Measurements from ENCODE around the gene ROBO4.

ROBO4 gene

DNA sequence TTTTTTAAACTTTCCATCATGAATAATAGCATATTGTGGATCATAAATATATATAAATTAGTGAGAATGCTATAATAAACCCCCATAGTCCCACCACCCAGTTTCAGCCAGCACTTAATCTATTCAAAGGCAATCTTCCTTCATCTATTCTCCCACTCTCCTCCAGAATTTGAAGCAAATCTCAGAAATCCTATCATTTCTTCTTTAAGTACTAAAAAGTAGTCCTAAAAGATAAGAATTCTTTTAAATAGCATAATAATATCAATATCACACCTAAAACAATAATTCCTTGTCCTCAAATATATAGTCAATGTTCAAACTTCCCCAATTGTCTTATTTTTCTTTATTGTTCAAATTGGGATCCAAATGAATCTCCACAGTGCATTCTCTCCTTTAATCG, 57.0 kb downstream of the ROBO4 start:
- H3K4me1 ChIP-seq (ENCODE audit: control insufficient read depth, insufficient read depth, low read length, poor library complexity, severe bottlenecking) = peaks cover 3% of the 10 kb centered on the region
- 29% methylated on average over 1 of the region's 1 CpG; no CpG with 5 or more reads in 1 of the 2 experiments for WGBS, 2 experiments (ENCODE audit: insufficient coverage in 2 of 2)
- no peak overlapping the region for H3K4me3 ChIP-seq (ENCODE audit: extremely low read depth, insufficient read depth, low read length, poor library complexity, severe bottlenecking)
- H3K36me3 ChIP-seq (ENCODE audit: control insufficient read depth, insufficient read depth, low read length) = no peaks in the 10 kb centered on the region
- H3K9me3 ChIP-seq (ENCODE audit: control insufficient read depth, low read length) = no peaks in the 10 kb centered on the region
- H3K27ac ChIP-seq (ENCODE audit: low read depth, low read length, severe bottlenecking) = no peak overlapping the region

- 0 to 1% methylated on average over 9 to 11 of the region's 20 CpGs for WGBS, 2 experiments (ENCODE audit: insufficient coverage in 2 of 2)
- Histone ChIP-seq H3K27ac (ENCODE audit: low read depth, low read length, severe bottlenecking) (no peak overlapping the region), H3K9me3 (ENCODE audit: control insufficient read depth, low read length) (no peaks in the 10 kb centered on the region), H3K4me3 (ENCODE audit: extremely low read depth, insufficient read depth, low read length, poor library complexity, severe bottlenecking) (peak overlapping the region; percentile 31), H3K4me1 (ENCODE audit: control insufficient read depth, insufficient read depth, low read length, poor library complexity, severe bottlenecking) (peaks cover 3% of the 10 kb centered on the region), H3K36me3 (ENCODE audit: control insufficient read depth, insufficient read depth, low read length) (no peaks in the 10 kb centered on the region)
Measured at GRCh38 chr11:124839972-124840621, 57.6 kb downstream of the ROBO4 start.

DNA sequence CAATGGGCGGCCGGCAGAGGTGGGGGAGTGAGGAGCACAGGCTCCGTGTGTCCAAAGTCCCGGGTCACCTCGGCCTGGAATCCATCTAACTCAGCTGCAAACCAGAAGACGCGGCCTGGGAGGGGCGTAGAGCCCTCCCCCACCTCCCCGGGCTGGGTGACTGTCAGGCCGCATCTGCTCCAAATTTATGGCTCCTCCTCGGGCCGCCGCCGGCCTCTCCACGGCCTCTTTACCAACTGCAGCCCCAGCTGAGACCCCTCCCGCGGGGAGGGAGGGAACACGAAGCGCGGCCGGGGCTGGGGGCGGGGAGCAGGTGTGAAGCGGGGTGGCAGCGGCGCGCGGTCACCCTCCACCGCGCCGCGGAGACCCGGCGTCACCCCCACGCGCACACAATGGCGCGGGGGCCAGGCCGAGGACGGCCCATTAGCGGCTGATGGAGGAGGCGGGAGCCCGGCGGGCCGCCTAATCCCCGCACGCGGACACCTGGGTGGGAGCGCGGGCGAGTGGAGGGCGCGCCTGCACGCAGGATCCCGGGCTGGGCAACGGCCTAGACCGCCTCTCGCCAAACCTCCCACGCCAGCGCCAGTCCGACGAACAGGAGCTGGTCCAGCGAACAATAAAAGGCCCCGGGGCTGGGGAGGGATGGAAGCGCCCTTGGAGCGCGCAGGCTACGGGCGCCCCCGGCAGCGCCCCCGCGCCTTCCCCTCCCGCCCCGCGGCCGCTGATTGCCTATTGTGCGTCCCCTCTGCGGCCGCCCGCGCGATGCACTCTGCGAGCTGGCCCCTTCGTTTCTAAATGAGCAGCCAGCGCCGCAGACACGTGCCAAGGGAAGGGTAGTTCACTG, 58.3 kb downstream of the ROBO4 start:
- Histone ChIP-seq H3K27ac (ENCODE audit: low read depth, low read length, severe bottlenecking) (no peak overlapping the region), H3K4me1 (ENCODE audit: control insufficient read depth, insufficient read depth, low read length, poor library complexity, severe bottlenecking) (peaks cover 3% of the 10 kb centered on the region), H3K9me3 (ENCODE audit: control insufficient read depth, low read length) (no peaks in the 10 kb centered on the region), H3K4me3 (ENCODE audit: extremely low read depth, insufficient read depth, low read length, poor library complexity, severe bottlenecking) (peak overlapping the region; percentile 31), H3K36me3 (ENCODE audit: control insufficient read depth, insufficient read depth, low read length) (no peaks in the 10 kb centered on the region)
- 1% methylated on average over 66 to 69 of the region's 87 CpGs for WGBS, 2 experiments (ENCODE audit: insufficient coverage in 2 of 2)

GRCh38 chr11:124838805-124839127, 58.9 kb downstream of the ROBO4 start:
- Histone ChIP-seq H3K27ac (ENCODE audit: low read depth, low read length, severe bottlenecking) (no peak overlapping the region), H3K4me1 (ENCODE audit: control insufficient read depth, insufficient read depth, low read length, poor library complexity, severe bottlenecking) (peaks cover 3% of the 10 kb centered on the region), H3K9me3 (ENCODE audit: control insufficient read depth, low read length) (no peaks in the 10 kb centered on the region), H3K4me3 (ENCODE audit: extremely low read depth, insufficient read depth, low read length, poor library complexity, severe bottlenecking) (no peak overlapping the region), H3K36me3 (ENCODE audit: control insufficient read depth, insufficient read depth, low read length) (no peaks in the 10 kb centered on the region)
- WGBS, 2 experiments (ENCODE audit: insufficient coverage in 2 of 2) = 27 to 40% methylated on average over 2 to 3 of the region's 5 CpGs

DNA sequence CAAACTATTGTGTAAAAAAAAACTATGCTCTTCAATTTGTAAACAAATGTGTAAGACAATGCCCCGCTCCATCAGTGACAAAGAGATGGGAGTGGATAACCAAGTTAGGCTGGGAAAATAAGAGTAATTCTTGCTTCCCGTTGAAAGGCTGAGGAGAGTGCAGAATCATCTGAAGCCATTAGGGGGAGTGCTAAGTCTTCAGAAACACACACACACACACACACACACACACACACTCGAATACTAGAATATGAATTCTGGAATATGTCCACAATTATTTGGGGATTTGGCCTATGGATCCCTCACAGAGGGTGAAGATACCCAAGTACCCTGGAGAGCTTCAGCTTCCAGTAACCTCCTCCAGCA, 60.2 kb downstream of the ROBO4 start:
- Histone ChIP-seq H3K4me1 (ENCODE audit: control insufficient read depth, insufficient read depth, low read length, poor library complexity, severe bottlenecking) (peaks cover 3% of the 10 kb centered on the region), H3K9me3 (ENCODE audit: control insufficient read depth, low read length) (no peaks in the 10 kb centered on the region), H3K36me3 (ENCODE audit: control insufficient read depth, insufficient read depth, low read length) (no peaks in the 10 kb centered on the region), H3K4me3 (ENCODE audit: extremely low read depth, insufficient read depth, low read length, poor library complexity, severe bottlenecking) (no peak overlapping the region), H3K27ac (ENCODE audit: low read depth, low read length, severe bottlenecking) (peak overlapping the region; percentile 38)
- WGBS, 2 experiments (ENCODE audit: insufficient coverage in 2 of 2) = 83% methylated on average over 1 of the region's 3 CpGs; no CpG with 5 or more reads in 1 of the 2 experiments

DNA sequence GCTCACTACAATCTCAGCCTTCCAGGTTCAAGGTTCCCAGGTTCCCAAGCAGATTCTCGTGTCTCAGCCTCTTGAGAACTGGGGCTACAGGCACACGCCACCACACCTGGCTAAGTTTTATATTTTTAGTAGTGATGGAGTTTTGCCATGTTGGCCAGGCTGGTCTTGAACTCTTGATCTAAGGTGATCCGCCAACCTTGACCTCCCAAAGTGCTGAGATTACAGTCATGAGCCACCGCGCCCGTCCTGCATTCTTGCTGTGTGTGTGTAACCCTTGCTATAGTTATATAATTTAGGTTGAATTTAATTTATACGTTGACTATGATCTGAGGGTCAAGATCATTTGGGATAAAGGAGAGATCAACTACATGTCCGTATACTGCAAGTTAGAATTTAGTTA, 61.7 kb downstream of the ROBO4 start:
- H3K36me3 ChIP-seq (ENCODE audit: control insufficient read depth, insufficient read depth, low read length) = no peaks in the 10 kb centered on the region
- no peaks in the 10 kb centered on the region for H3K9me3 ChIP-seq (ENCODE audit: control insufficient read depth, low read length)
- peaks cover 3% of the 10 kb centered on the region for H3K4me1 ChIP-seq (ENCODE audit: control insufficient read depth, insufficient read depth, low read length, poor library complexity, severe bottlenecking)
- H3K27ac ChIP-seq (ENCODE audit: low read depth, low read length, severe bottlenecking) = no peak overlapping the region
- WGBS, 2 experiments (ENCODE audit: insufficient coverage in 2 of 2) = 91 to 100% methylated on average over 4 to 8 of the region's 8 CpGs
- no peak overlapping the region for H3K4me3 ChIP-seq (ENCODE audit: extremely low read depth, insufficient read depth, low read length, poor library complexity, severe bottlenecking)

- WGBS, 2 experiments (ENCODE audit: insufficient coverage in 2 of 2) = no CpG with 5 or more reads among the region's 3 CpGs
- Histone ChIP-seq H3K4me3 (ENCODE audit: extremely low read depth, insufficient read depth, low read length, poor library complexity, severe bottlenecking) (no peak overlapping the region), H3K36me3 (ENCODE audit: control insufficient read depth, insufficient read depth, low read length) (no peaks in the 10 kb centered on the region), H3K9me3 (ENCODE audit: control insufficient read depth, low read length) (no peaks in the 10 kb centered on the region), H3K27ac (ENCODE audit: low read depth, low read length, severe bottlenecking) (no peak overlapping the region), H3K4me1 (ENCODE audit: control insufficient read depth, insufficient read depth, low read length, poor library complexity, severe bottlenecking) (peaks cover under 1% of the 10 kb centered on the region)
Measured at GRCh38 chr11:124834526-124835180, 63.0 kb downstream of the ROBO4 start.
